Esophagus muscularis mucosa (tissue), 4 donors: Measurements from ENCODE around the gene P3H3. TPM values are rescaled to one million over a fixed set of nuclear protein-coding genes. Genes with fewer than 3 reads are reported as not detected.
"Not testable (repeated sequence)": the region's sequence is repeated elsewhere in the genome, so short reads cannot be mapped to it uniquely, and the experiment has no call there.

Experiments used
- DNase-seq: peaks from one replicate; pipeline ENCODE4 v3.0.0-alpha.2; 2017; ENCODE audit errors: extremely low spot score
- H3K27ac ChIP-seq, 4 donors: fragments of 200-600 bp; sonication (generic); replicated peaks in 1 of 4; 1 replicate in 3 of 4; 2 replicates in 1 of 4; pipeline ENCODE4 v1.5.1; 2016 to 2019; ENCODE audit warnings: mild to moderate bottlenecking in 1 of 4
- H3K27me3 ChIP-seq, 4 donors: fragments of 200-600 bp; sonication (generic); one replicate each; pipeline versions ENCODE4 v1.5.1 to v1.6.0; 2016 to 2019
- H3K36me3 ChIP-seq, 4 donors: fragments of 200-600 bp; sonication (generic); one replicate each; pipeline ENCODE4 v1.5.1; 2016 to 2019
- H3K4me1 ChIP-seq, 4 donors: fragments of 200-600 bp; sonication (generic); one replicate each; pipeline ENCODE4 v1.5.1; 2016 to 2019
- H3K4me3 ChIP-seq, 4 donors: fragments of 200-600 bp; sonication (generic); 1 replicate in 2 of 4; 2 replicates in 2 of 4; pipeline ENCODE4 v1.5.1; 2016 to 2019; ENCODE audit warnings: mild to moderate bottlenecking in 4 of 4, moderate library complexity in 1 of 4
- H3K9me3 ChIP-seq, 4 donors: fragments of 200-600 bp; sonication (generic); 1 replicate in 3 of 4; 2 replicates in 1 of 4; pipeline ENCODE4 v1.5.1; 2016 to 2019
- EP300 ChIP-seq: sonication (generic); formaldehyde crosslinking; IDR thresholded peaks from one replicate; pipeline ENCODE4 v1.6.1; 2017; ENCODE audit warnings: antibody characterized with exemption
- POLR2A ChIP-seq: fragments of 450-650 bp; IDR thresholded peaks from one replicate; pipeline ENCODE4 v1.6.1; 2017; ENCODE audit warnings: antibody characterized with exemption, moderate library complexity, mild to moderate bottlenecking, low read depth
- POLR2AphosphoS5 ChIP-seq, 2 donors: sonication (generic); formaldehyde crosslinking; IDR thresholded peaks; one replicate each; pipeline ENCODE4 v1.6.1; 2017; ENCODE audit warnings: antibody characterized with exemption in 2 of 2
- WGBS: methylation state at CpG from one replicate; pipeline ENCODE4 v1.1.5; 2018; 5-methylcytosine and 5-hydroxymethylcytosine counted together
- intact Hi-C: fragments of 100-400 bp; cut with DNase I; formaldehyde crosslinking; loops from one replicate; pipeline ENCODE4 v1.15.1; 2023
- total RNA-seq, 4 donors: library from RNA; depleted of rRNA; stranded (reverse); fragments of >200 nt; gene quantifications; one replicate each; pipeline versions ENCODE4 v1.1.0 to v1.2.1, GENCODE V29; 2016
- TF ChIP-seq, protein P1 (sequence below), 3 experiments: fragments of 200-600 bp in 2 of 3; fragments of 450-650 bp in 1 of 3; sonication (generic) in 2 of 3; IDR thresholded peaks; one replicate each; pipeline ENCODE4 v1.5.1; 2017 to 2019; ENCODE audit warnings: antibody characterized with exemption in 3 of 3, mild to moderate bottlenecking in 2 of 3, moderate library complexity in 1 of 3

P3H3 gene
- total RNA-seq, 4 donors from 2014 or later, result 16.4 to 30.7 (median 26.8) TPM

DNA sequence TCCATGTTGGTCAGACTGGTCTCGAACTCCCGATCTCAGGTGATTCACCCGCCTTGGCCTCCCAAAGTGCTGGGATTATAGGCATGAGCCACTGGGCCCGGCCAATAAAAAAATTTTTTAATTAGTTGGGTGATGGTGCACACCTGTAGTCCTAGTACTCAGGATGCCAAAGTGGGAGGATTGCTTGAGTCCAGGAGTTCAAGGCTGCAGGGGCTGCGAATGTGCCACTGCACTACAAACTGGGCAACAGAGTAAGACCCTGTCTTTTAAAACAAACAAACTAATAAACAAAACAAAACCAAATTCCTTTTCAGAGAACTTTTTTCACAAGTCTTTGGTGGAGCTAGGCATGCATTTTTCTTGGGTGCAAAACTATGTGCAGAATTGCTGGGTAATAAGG is 55.0 kb downstream of the P3H3 start:
- Histone ChIP-seq H3K36me3 (peaks cover 9 to 33% (median 21%) of the 10 kb centered on the region in 4 donors), H3K27ac (no peak overlapping the region), H3K9me3 (no peaks in the 10 kb centered on the region), H3K4me3 (no peak overlapping the region), H3K27me3 (no peaks in the 10 kb centered on the region), H3K4me1 (no peaks in the 10 kb centered on the region)
- 89% methylated on average over 3 of the region's 5 CpGs for WGBS
- TF ChIP-seq POLR2A (no peak), POLR2AphosphoS5 (IDR thresholded peaks at IDR 0.05) (no peak), EP300 (no peak)
- TF ChIP-seq, protein P1, sequence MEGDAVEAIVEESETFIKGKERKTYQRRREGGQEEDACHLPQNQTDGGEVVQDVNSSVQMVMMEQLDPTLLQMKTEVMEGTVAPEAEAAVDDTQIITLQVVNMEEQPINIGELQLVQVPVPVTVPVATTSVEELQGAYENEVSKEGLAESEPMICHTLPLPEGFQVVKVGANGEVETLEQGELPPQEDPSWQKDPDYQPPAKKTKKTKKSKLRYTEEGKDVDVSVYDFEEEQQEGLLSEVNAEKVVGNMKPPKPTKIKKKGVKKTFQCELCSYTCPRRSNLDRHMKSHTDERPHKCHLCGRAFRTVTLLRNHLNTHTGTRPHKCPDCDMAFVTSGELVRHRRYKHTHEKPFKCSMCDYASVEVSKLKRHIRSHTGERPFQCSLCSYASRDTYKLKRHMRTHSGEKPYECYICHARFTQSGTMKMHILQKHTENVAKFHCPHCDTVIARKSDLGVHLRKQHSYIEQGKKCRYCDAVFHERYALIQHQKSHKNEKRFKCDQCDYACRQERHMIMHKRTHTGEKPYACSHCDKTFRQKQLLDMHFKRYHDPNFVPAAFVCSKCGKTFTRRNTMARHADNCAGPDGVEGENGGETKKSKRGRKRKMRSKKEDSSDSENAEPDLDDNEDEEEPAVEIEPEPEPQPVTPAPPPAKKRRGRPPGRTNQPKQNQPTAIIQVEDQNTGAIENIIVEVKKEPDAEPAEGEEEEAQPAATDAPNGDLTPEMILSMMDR (IDR thresholded peaks at IDR 0.05), result no peak
- DNase-seq, result no peak
- intact Hi-C loops, result no loop called here

DNA sequence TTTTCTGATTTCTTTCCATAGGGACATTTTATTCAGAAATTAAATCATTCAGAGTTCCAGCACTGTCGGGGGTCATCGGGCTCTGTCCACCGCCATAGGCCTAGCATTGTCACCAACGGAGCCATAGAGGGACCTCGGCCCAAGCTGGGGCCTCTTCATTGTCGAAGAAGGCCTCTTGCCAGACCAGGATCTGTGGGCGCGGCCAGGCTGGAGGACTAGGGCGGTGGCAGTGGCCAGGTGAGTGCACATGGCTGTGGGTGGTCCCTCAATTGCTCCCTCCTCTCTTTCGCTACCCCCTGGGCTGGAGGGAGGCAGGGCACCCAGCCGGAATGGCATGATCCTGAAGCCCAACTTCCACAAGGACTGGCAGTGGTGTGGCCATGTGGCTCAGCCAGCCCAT is 55.5 kb downstream of the P3H3 start:
- Histone ChIP-seq H3K9me3 (no peaks in the 10 kb centered on the region), H3K27ac (no peak overlapping the region)
- 90% methylated on average over 11 of the region's 11 CpGs for WGBS

GRCh38 chr12:6884539-6884938 is 56.3 kb downstream of the P3H3 start:
- intact Hi-C loops, result no loop called here
- 72% methylated on average over 21 of the region's 22 CpGs for WGBS
- Histone ChIP-seq H3K36me3 (peaks cover 9 to 33% (median 21%) of the 10 kb centered on the region in 4 donors), H3K4me1 (no peaks in the 10 kb centered on the region), H3K4me3 (no peak overlapping the region), H3K9me3 (no peaks in the 10 kb centered on the region), H3K27ac (no peak overlapping the region), H3K27me3 (no peaks in the 10 kb centered on the region)
- TF ChIP-seq POLR2A, result no peak
- no peak for TF ChIP-seq EP300
- TF ChIP-seq, protein P1 (IDR thresholded peaks at IDR 0.05), result no peak
- TF ChIP-seq POLR2AphosphoS5 (IDR thresholded peaks at IDR 0.05), result no peak
- DNase-seq, result no peak

More for the DNA sequence above, 55.5 kb downstream of the P3H3 start:
- no peak for DNase-seq
- no peak for TF ChIP-seq POLR2AphosphoS5 (IDR thresholded peaks at IDR 0.05)
- TF ChIP-seq EP300, result no peak
- no peak for TF ChIP-seq POLR2A
- TF ChIP-seq, protein P1 (IDR thresholded peaks at IDR 0.05), result no peak
- intact Hi-C loops, result no loop called here
- no peaks in the 10 kb centered on the region for H3K27me3 ChIP-seq
- no peak overlapping the region for H3K4me3 ChIP-seq
- no peaks in the 10 kb centered on the region for H3K4me1 ChIP-seq
- H3K36me3 ChIP-seq, result peaks cover 9 to 33% (median 21%) of the 10 kb centered on the region in 4 donors

DNA sequence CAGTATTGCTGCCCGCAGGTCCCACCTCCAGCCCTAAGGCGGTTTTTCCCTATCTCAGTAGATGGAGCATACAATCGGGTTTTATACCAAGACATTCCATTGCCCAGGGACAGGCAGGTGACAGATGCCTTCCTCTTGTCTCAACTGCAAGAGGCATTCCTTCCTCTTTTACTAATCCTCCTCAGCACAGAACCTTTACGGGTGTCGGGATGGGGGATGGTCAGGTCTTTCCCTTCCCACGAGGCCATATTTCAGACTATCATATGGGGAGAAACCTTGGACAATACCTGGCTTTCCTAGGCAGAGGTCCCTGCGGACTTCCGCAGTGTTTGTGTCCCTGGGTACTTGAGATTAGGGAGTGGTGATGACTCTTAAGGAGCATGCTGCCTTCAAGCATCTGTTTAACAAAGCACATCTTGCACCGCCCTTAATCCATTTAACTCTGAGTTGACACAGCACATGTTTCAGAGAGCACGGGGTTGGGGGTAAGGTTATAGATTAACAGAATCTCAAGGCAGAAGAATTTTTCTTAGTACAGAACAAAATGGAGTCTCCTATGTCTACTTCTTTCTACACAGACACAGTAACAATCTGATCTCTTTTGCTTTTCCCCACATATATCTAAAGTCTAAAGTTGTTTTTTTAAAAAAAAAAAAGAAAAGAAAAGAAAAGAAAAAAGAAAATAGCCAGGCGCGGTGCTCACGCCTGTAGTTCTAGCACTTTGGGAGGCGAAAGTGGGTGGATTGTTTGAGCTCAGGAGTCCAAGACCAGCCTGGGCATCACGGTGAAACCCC is 58.2 kb downstream of the P3H3 start:
- WGBS, result 80% methylated on average over 10 of the region's 15 CpGs
- DNase-seq, H3K27ac ChIP-seq, H3K27me3 ChIP-seq, intact Hi-C loops, H3K9me3 ChIP-seq, H3K4me3 ChIP-seq: not testable (repeated sequence)
- Histone ChIP-seq H3K4me1 (peaks cover 0 to 12% (median 9%) of the 10 kb centered on the region in 4 donors), H3K36me3 (peaks cover 9 to 33% (median 21%) of the 10 kb centered on the region in 4 donors)

GRCh38 chr12:6887460-6887859 is 59.3 kb downstream of the P3H3 start:
- Histone ChIP-seq H3K27ac (no peak overlapping the region), H3K4me1 (peaks cover 0 to 22% (median 16%) of the 10 kb centered on the region in 4 donors), H3K4me3 (no peak overlapping the region), H3K36me3 (peaks cover 9 to 32% (median 19%) of the 10 kb centered on the region in 4 donors), H3K27me3 (no peaks in the 10 kb centered on the region), H3K9me3 (no peaks in the 10 kb centered on the region)
- intact Hi-C loops, result no loop called here
- TF ChIP-seq POLR2A (no peak), EP300 (no peak), POLR2AphosphoS5 (IDR thresholded peaks at IDR 0.05) (no peak)
- TF ChIP-seq, protein P1 (IDR thresholded peaks at IDR 0.05), result no peak
- WGBS, result 82% methylated on average over 8 of the region's 8 CpGs
- no peak for DNase-seq
